ENCODE data around the gene ZBTB39. TPM values are rescaled to one million over a fixed set of nuclear protein-coding genes. Genes with fewer than 3 reads are reported as not detected.

Gene ZBTB39
- total and polyA plus RNA-seq, 2 experiments from 2014 or later = 1.5 to 3.9 TPM

- no peak for TF ChIP-seq EZH2phosphoT487 (IDR thresholded peaks at IDR 0.05; ENCODE audit: insufficient read depth, low read depth)
- Histone ChIP-seq H3K4me1 (ENCODE audit: insufficient read depth) (no peaks in the 10 kb centered on the region), H3K4me3 (no peak overlapping the region), H3K9ac (no peak overlapping the region), H3K9me2 (ENCODE audit: insufficient read depth) (no peaks in the 10 kb centered on the region), H3K79me2 (ENCODE audit: insufficient read depth) (no peaks in the 10 kb centered on the region), H3K9me3 (ENCODE audit: low read depth) (no peaks in the 10 kb centered on the region), H2AFZ (no peak overlapping the region), H3K27me3 (replicated peaks; ENCODE audit: insufficient read depth) (peaks cover 58% of the 10 kb centered on the region), H3K36me3 (ENCODE audit: low read depth) (no peaks in the 10 kb centered on the region), H3F3A (ENCODE audit: insufficient read depth) (no peaks in the 10 kb centered on the region), H4K20me1 (ENCODE audit: insufficient read depth) (no peaks in the 10 kb centered on the region), H3K27ac (no peak overlapping the region), H3K4me2 (ENCODE audit: unreplicated experiment) (no peak overlapping the region)
- 7 to 8% methylated on average over 2 of the region's 2 CpGs for WGBS, 2 experiments (ENCODE audit: low coverage in 1 of 2, low lambda C conversion rate in 2 of 2, missing lambda C conversion rate in 2 of 2)
- DNase-seq = no peak
- in situ Hi-C loops (cut with MboI) = no loop called here
Measured at GRCh38 chr12:57031138-57031725, 24.9 kb upstream of the ZBTB39 start.

GRCh38 chr12:57029457-57029856, 23.1 kb upstream of the ZBTB39 start:
- Histone ChIP-seq H3K27ac (no peak overlapping the region), H3K4me3 (no peak overlapping the region), H4K20me1 (ENCODE audit: insufficient read depth) (no peaks in the 10 kb centered on the region), H3K79me2 (ENCODE audit: insufficient read depth) (no peaks in the 10 kb centered on the region), H3K9ac (no peak overlapping the region), H3K27me3 (replicated peaks; ENCODE audit: insufficient read depth) (peaks cover 68% of the 10 kb centered on the region), H2AFZ (no peak overlapping the region), H3K4me2 (ENCODE audit: unreplicated experiment) (no peak overlapping the region), H3K9me3 (ENCODE audit: low read depth) (no peaks in the 10 kb centered on the region), H3K9me2 (ENCODE audit: insufficient read depth) (no peaks in the 10 kb centered on the region), H3F3A (ENCODE audit: insufficient read depth) (no peaks in the 10 kb centered on the region), H3K36me3 (ENCODE audit: low read depth) (no peaks in the 10 kb centered on the region), H3K4me1 (ENCODE audit: insufficient read depth) (no peaks in the 10 kb centered on the region)
- in situ Hi-C loops (cut with MboI) = no loop called here
- TF ChIP-seq EZH2phosphoT487 (IDR thresholded peaks at IDR 0.05; ENCODE audit: insufficient read depth, low read depth) (no peak), EZH2 (IDR thresholded peaks at IDR 0.05; ENCODE audit: insufficient read depth, poor library complexity, severe bottlenecking) (no peak)
- no peak for DNase-seq
- 53 to 54% methylated on average over 7 of the region's 7 CpGs for WGBS, 2 experiments (ENCODE audit: low coverage in 1 of 2, low lambda C conversion rate in 2 of 2, missing lambda C conversion rate in 2 of 2)

GRCh38 chr12:57027805-57028153, 21.4 kb upstream of the ZBTB39 start:
- 44 to 60% methylated on average over 5 of the region's 5 CpGs for WGBS, 2 experiments (ENCODE audit: low coverage in 1 of 2, low lambda C conversion rate in 2 of 2, missing lambda C conversion rate in 2 of 2)
- Histone ChIP-seq H3K4me2 (ENCODE audit: unreplicated experiment) (no peak overlapping the region), H3K4me3 (no peak overlapping the region), H3K27me3 (replicated peaks; ENCODE audit: insufficient read depth) (peaks cover 58% of the 10 kb centered on the region), H3K36me3 (ENCODE audit: low read depth) (no peaks in the 10 kb centered on the region), H3K9me2 (ENCODE audit: insufficient read depth) (no peaks in the 10 kb centered on the region), H4K20me1 (ENCODE audit: insufficient read depth) (no peaks in the 10 kb centered on the region), H3K4me1 (ENCODE audit: insufficient read depth) (no peaks in the 10 kb centered on the region), H2AFZ (no peak overlapping the region), H3F3A (ENCODE audit: insufficient read depth) (no peaks in the 10 kb centered on the region), H3K9ac (no peak overlapping the region), H3K79me2 (ENCODE audit: insufficient read depth) (no peaks in the 10 kb centered on the region), H3K9me3 (ENCODE audit: low read depth) (no peaks in the 10 kb centered on the region), H3K27ac (no peak overlapping the region)
- DNase-seq = no peak
- in situ Hi-C loops (cut with MboI) = no loop called here
- TF ChIP-seq EZH2 (IDR thresholded peaks at IDR 0.05; ENCODE audit: insufficient read depth, poor library complexity, severe bottlenecking) (no peak), EZH2phosphoT487 (IDR thresholded peaks at IDR 0.05; ENCODE audit: insufficient read depth, low read depth) (no peak)

GRCh38 chr12:57027011-57027804, 20.9 kb upstream of the ZBTB39 start:
- Histone ChIP-seq H3K79me2 (ENCODE audit: insufficient read depth) (no peaks in the 10 kb centered on the region), H2AFZ (no peak overlapping the region), H3K9me3 (ENCODE audit: low read depth) (no peaks in the 10 kb centered on the region), H4K20me1 (ENCODE audit: insufficient read depth) (no peaks in the 10 kb centered on the region), H3K9ac (no peak overlapping the region), H3K36me3 (ENCODE audit: low read depth) (no peaks in the 10 kb centered on the region), H3K4me3 (no peak overlapping the region), H3K4me2 (ENCODE audit: unreplicated experiment) (no peak overlapping the region), H3K9me2 (ENCODE audit: insufficient read depth) (no peaks in the 10 kb centered on the region), H3K4me1 (ENCODE audit: insufficient read depth) (no peaks in the 10 kb centered on the region), H3K27me3 (replicated peaks; ENCODE audit: insufficient read depth) (peaks cover 54% of the 10 kb centered on the region), H3K27ac (no peak overlapping the region), H3F3A (ENCODE audit: insufficient read depth) (no peaks in the 10 kb centered on the region)
- TF ChIP-seq EZH2 (IDR thresholded peaks at IDR 0.05; ENCODE audit: insufficient read depth, poor library complexity, severe bottlenecking) = no peak
- 51 to 52% methylated on average over 13 of the region's 13 CpGs for WGBS, 2 experiments (ENCODE audit: low coverage in 1 of 2, low lambda C conversion rate in 2 of 2, missing lambda C conversion rate in 2 of 2)
- in situ Hi-C loops (cut with MboI) = no loop called here
- DNase-seq = no peak

All from GM23248 (cell line).